Smooth muscle cell (in vitro differentiated cells): ENCODE data around the gene HSCB. TPM values are rescaled to one million over a fixed set of nuclear protein-coding genes. Genes with fewer than 3 reads are reported as not detected.

Experiments used
- DNase-seq: peaks from one replicate; lab custom pipeline; 2025; ENCODE audit not compliant: unreplicated experiment; lab: John Stamatoyannopoulos, UW
- H2AFZ ChIP-seq: fragments of 200-600 bp; sonication (generic); 2 replicates; pipeline ENCODE4 v1.6.0; 2016; ENCODE audit warnings: antibody characterized with exemption, low read depth, mild to moderate bottlenecking
- H3F3A ChIP-seq: fragments of 200-600 bp; sonication (generic); 2 replicates; pipeline ENCODE4 v1.6.0; 2017; ENCODE audit warnings: antibody characterized with exemption, low read depth
- H3K27ac ChIP-seq: fragments of 200-600 bp; sonication (generic); 2 replicates; pipeline ENCODE4 v1.5.1; 2016; ENCODE audit warnings: low read depth, mild to moderate bottlenecking
- H3K27me3 ChIP-seq: fragments of 200-600 bp; sonication (generic); 2 replicates; pipeline ENCODE4 v1.6.1; 2016; ENCODE audit warnings: low read depth, mild to moderate bottlenecking
- H3K36me3 ChIP-seq: fragments of 200-600 bp; sonication (generic); 2 replicates; pipeline ENCODE4 v1.5.1; 2016; ENCODE audit warnings: low read depth
- H3K4me1 ChIP-seq: fragments of 200-600 bp; sonication (generic); 2 replicates; pipeline ENCODE4 v1.5.1; 2016; ENCODE audit warnings: low read depth
- H3K4me2 ChIP-seq: fragments of 200-600 bp; sonication (generic); 2 replicates; pipeline ENCODE4 v1.6.0; 2016; ENCODE audit warnings: mild to moderate bottlenecking
- H3K4me3 ChIP-seq: fragments of 200-600 bp; sonication (generic); 2 replicates; pipeline ENCODE4 v1.5.1; 2016; ENCODE audit warnings: mild to moderate bottlenecking
- H3K79me2 ChIP-seq: fragments of 200-600 bp; sonication (generic); 2 replicates; pipeline ENCODE4 v1.6.0; 2016; ENCODE audit warnings: low read depth, mild to moderate bottlenecking
- H3K9ac ChIP-seq: fragments of 200-600 bp; sonication (generic); 2 replicates; pipeline ENCODE4 v1.6.0; 2016; ENCODE audit warnings: low read depth
- H3K9me3 ChIP-seq: fragments of 200-600 bp; sonication (generic); replicated peaks from 2 replicates; pipeline ENCODE4 v1.5.1; 2016; ENCODE audit warnings: low read depth
- H4K20me1 ChIP-seq: fragments of 200-600 bp; sonication (generic); 2 replicates; pipeline ENCODE4 v1.6.0; 2016; ENCODE audit warnings: low read depth
- CTCF ChIP-seq: fragments of 200-600 bp; sonication (generic); IDR thresholded peaks from 2 replicates; pipeline ENCODE4 v1.5.1; 2017; ENCODE audit warnings: borderline replicate concordance, mild to moderate bottlenecking, antibody characterized with exemption; ENCODE audit not compliant: insufficient read depth, poor library complexity, severe bottlenecking
- WGBS: methylation state at CpG from one replicate; pipeline ENCODE4 v1.1.7; 2016; ENCODE audit warnings: low lambda C conversion rate; 5-methylcytosine and 5-hydroxymethylcytosine counted together
- polyA plus RNA-seq: library from polyadenylated mRNA; unstranded; fragments of >200 nt; fragmentation: Nextera tagmentation; extraction: Ambion mirVana; gene quantifications from 2 replicates; pipeline ENCODE4 v1.2.1, GENCODE V29; 2016
- total RNA-seq: library from RNA; depleted of rRNA; stranded (reverse); fragments of >200 nt; gene quantifications from 2 replicates; pipeline ENCODE4 v1.2.3, GENCODE V29; 2014

Gene HSCB
- total and polyA plus RNA-seq, 2 experiments from 2014 or later = 15.9 to 22.5 TPM

GRCh38 chr22:28792491-28793383, 50.9 kb downstream of the HSCB start:
- H3K36me3 ChIP-seq = peaks cover 26% of the 10 kb centered on the region
- peaks cover 58% of the 10 kb centered on the region for H3F3A ChIP-seq
- no peak overlapping the region for H3K9ac ChIP-seq
- peaks cover under 1% of the 10 kb centered on the region for H3K4me1 ChIP-seq
- H3K27me3 ChIP-seq = no peaks in the 10 kb centered on the region
- peaks cover 62% of the 10 kb centered on the region for H4K20me1 ChIP-seq
- H2AFZ ChIP-seq = no peak overlapping the region
- 87% methylated on average over 15 of the region's 15 CpGs for WGBS
- DNase-seq = no peak
- peak overlapping the region; percentile 10 for H3K27ac ChIP-seq
- H3K4me2 ChIP-seq = no peak overlapping the region
- no peak for TF ChIP-seq CTCF
- no peaks in the 10 kb centered on the region for H3K9me3 ChIP-seq
- H3K4me3 ChIP-seq = no peak overlapping the region
- H3K79me2 ChIP-seq = peaks cover 28% of the 10 kb centered on the region

DNA sequence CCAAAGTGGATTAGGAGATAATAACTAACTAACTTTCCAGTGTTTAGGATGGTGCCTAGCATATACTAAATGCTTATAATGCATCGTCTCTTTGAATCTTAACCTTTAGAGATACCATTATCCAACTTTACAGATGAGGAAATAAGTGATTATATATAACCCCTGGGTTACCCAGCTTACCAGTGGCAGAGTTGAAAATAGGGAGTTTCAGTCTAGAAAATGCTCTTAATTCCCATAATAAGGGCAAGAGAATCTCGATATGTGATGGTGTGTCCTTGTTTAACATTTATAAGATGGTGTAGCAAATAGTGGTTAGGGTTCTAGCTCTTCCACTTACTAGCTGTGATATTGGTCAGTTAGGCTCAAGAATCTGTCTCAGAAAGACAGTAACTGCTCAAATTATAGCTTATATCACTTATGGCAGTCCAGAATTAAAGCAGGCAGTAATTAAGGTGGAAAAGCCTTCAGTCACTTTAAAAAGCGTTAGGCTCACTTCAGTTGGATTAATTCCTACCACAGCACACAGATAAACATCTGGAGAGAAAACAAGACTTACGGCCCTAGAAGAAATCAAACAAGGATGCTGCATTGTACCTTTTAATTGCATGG, 52.2 kb downstream of the HSCB start:
- Histone ChIP-seq H3K9ac (no peak overlapping the region), H3K4me2 (no peak overlapping the region), H3K4me1 (peaks cover 12% of the 10 kb centered on the region), H3K9me3 (no peaks in the 10 kb centered on the region), H3F3A (peaks cover 62% of the 10 kb centered on the region), H3K79me2 (peaks cover 40% of the 10 kb centered on the region), H3K27me3 (no peaks in the 10 kb centered on the region), H3K27ac (peak overlapping the region; percentile 7), H3K4me3 (no peak overlapping the region), H2AFZ (no peak overlapping the region), H4K20me1 (peaks cover 74% of the 10 kb centered on the region), H3K36me3 (peaks cover 26% of the 10 kb centered on the region)
- TF ChIP-seq CTCF = no peak
- WGBS = 76% methylated on average over 4 of the region's 4 CpGs
- no peak for DNase-seq

DNA sequence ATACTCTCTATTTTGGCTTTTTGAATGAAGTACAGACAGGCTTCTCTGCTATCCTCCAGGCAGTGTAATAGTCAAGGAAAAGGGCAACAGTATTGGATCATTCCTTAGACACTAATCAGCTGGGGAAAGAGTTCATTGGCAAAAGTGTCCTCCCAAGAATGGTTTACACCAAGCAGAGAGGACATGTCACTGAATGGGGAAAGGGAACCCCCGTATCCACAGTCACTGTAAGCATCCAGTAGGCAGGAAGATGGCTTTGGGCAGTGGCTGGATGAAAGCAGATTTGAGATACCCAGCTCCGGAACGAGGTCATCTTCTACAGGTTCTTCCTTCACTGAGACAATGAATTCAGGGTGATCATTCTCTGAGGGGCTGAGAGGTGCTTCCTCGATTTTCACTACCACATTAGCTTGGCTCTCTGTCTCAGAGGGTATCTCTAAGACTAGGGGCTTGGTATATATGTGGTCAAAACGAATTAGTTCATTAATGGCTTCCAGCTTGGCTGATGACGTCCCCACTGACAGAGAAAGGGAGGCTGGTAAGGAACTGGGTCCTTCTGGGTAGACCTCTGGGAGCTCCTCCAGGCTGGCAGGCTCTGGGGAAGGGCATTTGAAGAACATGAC, 53.3 kb downstream of the HSCB start:
- Histone ChIP-seq H3K79me2 (peaks cover 49% of the 10 kb centered on the region), H3K27ac (peak overlapping the region; percentile 7), H3K36me3 (peaks cover 26% of the 10 kb centered on the region), H3K4me3 (no peak overlapping the region), H3K27me3 (no peaks in the 10 kb centered on the region), H2AFZ (no peak overlapping the region), H3K9ac (no peak overlapping the region), H3F3A (peaks cover 67% of the 10 kb centered on the region), H4K20me1 (peaks cover 75% of the 10 kb centered on the region), H3K4me2 (no peak overlapping the region), H3K9me3 (no peaks in the 10 kb centered on the region), H3K4me1 (peaks cover 12% of the 10 kb centered on the region)
- no peak for DNase-seq
- no peak for TF ChIP-seq CTCF
- 93% methylated on average over 6 of the region's 6 CpGs for WGBS
